Measurements from ENCODE around the gene GNAS.
A peak's percentile ranks its signal among the peaks of the same experiment; 100 is the strongest.

GNAS gene

GRCh38 chr20:58900397-58900796 is 47.9 kb downstream of the GNAS start:
- DNase-seq, result no peak

- no peak for DNase-seq
Observed at GRCh38 chr20:58901488-58902402, 49.2 kb downstream of the GNAS start.

GRCh38 chr20:58903614-58904013 is 51.1 kb downstream of the GNAS start:
- DNase-seq, result no peak

GRCh38 chr20:58905236-58905635 is 52.7 kb downstream of the GNAS start:
- DNase-seq, result no peak

- DNase-seq, result no peak
Observed at GRCh38 chr20:58906111-58906510, 53.6 kb downstream of the GNAS start.

GRCh38 chr20:58906894-58907293 is 54.4 kb downstream of the GNAS start:
- no peak for DNase-seq

GRCh38 chr20:58907320-58908137 is 55.0 kb downstream of the GNAS start:
- peak; percentile 20 for DNase-seq

- DNase-seq, result no peak
Observed at GRCh38 chr20:58908221-58908620, 55.7 kb downstream of the GNAS start.

- no peak for DNase-seq
Observed at GRCh38 chr20:58908941-58909340, 56.4 kb downstream of the GNAS start.

GRCh38 chr20:58909585-58909984 is 57.1 kb downstream of the GNAS start:
- DNase-seq, result no peak

- no peak for DNase-seq
Observed at GRCh38 chr20:58910473-58910872, 58.0 kb downstream of the GNAS start.

- DNase-seq, result no peak
Observed at GRCh38 chr20:58911309-58911708, 58.8 kb downstream of the GNAS start.

GRCh38 chr20:58911970-58912369 is 59.5 kb downstream of the GNAS start:
- no peak for DNase-seq

- no peak for DNase-seq
Observed at GRCh38 chr20:58913079-58913478, 60.6 kb downstream of the GNAS start.

- DNase-seq, result no peak
Observed at GRCh38 chr20:58918621-58919020, 66.1 kb downstream of the GNAS start.

- DNase-seq, result no peak
Observed at GRCh38 chr20:58921564-58921963, 69.0 kb downstream of the GNAS start.

- no peak for DNase-seq
Observed at GRCh38 chr20:58922036-58922435, 69.5 kb downstream of the GNAS start.

GRCh38 chr20:58923117-58923712 is 70.7 kb downstream of the GNAS start:
- no peak for DNase-seq

- no peak for DNase-seq
Observed at GRCh38 chr20:58926802-58927489, 74.4 kb downstream of the GNAS start.

- no peak for DNase-seq
Observed at GRCh38 chr20:58927490-58928061, 75.1 kb downstream of the GNAS start.

- DNase-seq, result no peak
Observed at GRCh38 chr20:58930496-58930895, 78.0 kb downstream of the GNAS start.

GRCh38 chr20:58932170-58932569 is 79.7 kb downstream of the GNAS start:
- DNase-seq, result no peak

- DNase-seq, result no peak
Observed at GRCh38 chr20:58938078-58938477, 85.6 kb downstream of the GNAS start.
